ENCODE measurements around the gene MPPE1. TPM values are rescaled to one million over a fixed set of nuclear protein-coding genes. Genes with fewer than 3 reads are reported as not detected.
"Not testable (repeated sequence)": the region's sequence is repeated elsewhere in the genome, so short reads cannot be mapped to it uniquely, and the experiment has no call there.

The MPPE1 gene
- total and polyA plus RNA-seq, 2 of the 4 experiments (the other 2 are of a cell fraction) = 13.8 to 19.9 TPM

DNA sequence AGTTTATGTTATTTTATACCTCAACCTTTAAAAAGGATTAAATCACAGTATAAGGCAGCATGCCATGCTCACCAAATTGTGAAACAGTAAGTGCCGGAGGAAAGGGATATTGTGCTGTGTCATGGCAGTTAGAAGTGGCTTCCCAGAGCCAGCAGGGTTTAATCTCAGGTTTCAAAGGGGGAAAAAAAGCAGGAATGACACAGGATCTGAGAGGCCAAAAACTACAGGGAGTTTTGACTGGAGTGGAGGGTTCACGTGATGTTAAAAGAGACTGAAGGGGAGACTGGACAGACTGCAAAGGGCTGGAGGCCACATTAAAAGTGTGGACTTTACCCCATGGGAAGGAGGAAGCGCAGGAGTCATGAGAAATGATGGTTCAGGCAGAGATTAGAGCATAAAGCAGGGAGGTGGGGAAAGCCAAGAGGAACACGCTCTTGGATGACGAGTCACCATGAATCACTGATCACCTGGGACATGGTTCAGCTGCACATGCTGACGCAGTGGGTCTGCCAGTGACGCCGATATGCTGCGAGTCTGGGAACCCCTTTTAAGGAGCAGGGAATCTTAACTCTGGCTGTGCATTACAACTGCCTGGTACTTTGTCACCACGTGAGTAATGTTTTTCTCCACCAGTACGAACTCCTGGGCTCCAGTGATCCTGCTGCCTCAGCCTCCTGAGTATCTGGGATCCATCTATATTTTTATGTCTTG lies 50.8 kb downstream of the MPPE1 start (continued):
- TF ChIP-seq NFE2L2 (IDR thresholded peaks at IDR 0.05; ENCODE audit: low read depth, low read length) = peak; percentile 98

DNA sequence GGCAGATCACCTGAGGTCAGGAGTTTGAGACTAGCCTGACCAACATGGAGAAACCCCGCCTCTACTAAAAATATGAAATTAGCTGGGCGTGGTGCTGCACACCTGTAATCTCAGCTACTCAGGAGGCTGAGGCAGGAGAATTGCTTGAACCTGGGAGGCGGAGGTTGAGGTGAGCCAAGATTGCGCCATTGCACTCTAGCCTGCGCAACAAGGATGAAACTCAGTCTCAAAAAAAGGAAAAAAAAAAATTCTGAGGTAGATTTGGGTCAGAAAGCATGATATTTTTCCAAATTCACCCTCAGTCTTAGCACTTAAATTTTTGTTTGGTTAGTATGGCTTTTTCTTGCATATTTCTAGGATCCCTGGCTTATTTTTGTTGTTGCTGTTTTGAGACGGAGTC lies 53.6 kb downstream of the MPPE1 start:
- DNase-seq = peak; percentile 20
- in situ Hi-C loops (cut with MboI; ENCODE audit: low sequenced_read_pairs) (loop anchor here (10.0 kb wide), 1 partner anchor 430 kb away; no protein-coding TSS in a partner anchor), intact Hi-C loops (cut with micrococcal nuclease) (loop anchor here (10.0 kb wide), 1 partner anchor 90 kb away; no protein-coding TSS in a partner anchor)
- H2AFZ ChIP-seq (replicated peaks; ENCODE audit: low read length, poor library complexity); H2BK15ac ChIP-seq (ENCODE audit: low read depth, low read length); H3K27ac ChIP-seq (ENCODE audit: insufficient read depth, low read length); H3K56ac ChIP-seq (ENCODE audit: extremely low read depth, insufficient read depth, low read length); H3K14ac ChIP-seq (replicated peaks; ENCODE audit: low read depth, low read length); POLR2A ChIA-PET (ENCODE audit: unreplicated experiment); H4K5ac ChIP-seq (ENCODE audit: low read depth, low read length); H3K36me3 ChIP-seq (ENCODE audit: control insufficient read depth, insufficient read depth, low read length); H4K20me1 ChIP-seq (ENCODE audit: insufficient read depth, low read length); H2BK120ac ChIP-seq (ENCODE audit: low read depth, low read length); H2BK20ac ChIP-seq (ENCODE audit: low read depth, low read length); H4K8ac ChIP-seq (ENCODE audit: low read depth in 2 of 2, low read length in 2 of 2); dilution Hi-C loops (cut with HindIII; ENCODE audit: low sequenced_read_pairs, unreplicated experiment); H4K91ac ChIP-seq (ENCODE audit: insufficient read depth, low read depth, low read length); BruUV-seq (replicated peaks); H2AK9ac ChIP-seq (replicated peaks; ENCODE audit: low read depth, low read length, poor library complexity); H3K27me3 ChIP-seq (ENCODE audit: control insufficient read depth, insufficient read depth, low read length); H3K9me1 ChIP-seq (ENCODE audit: insufficient read depth, low read length); H2AK5ac ChIP-seq (ENCODE audit: low read depth, low read length); H3K4ac ChIP-seq (ENCODE audit: low read depth, low read length); H3K4me3 ChIP-seq (ENCODE audit: insufficient read depth, low read depth, low read length); H3K23ac ChIP-seq (ENCODE audit: low read depth, low read length); CTCF ChIA-PET; H3K4me2 ChIP-seq (ENCODE audit: low read depth, low read length); H3K9ac ChIP-seq (ENCODE audit: low read depth, low read length); H3K9me3 ChIP-seq (ENCODE audit: control insufficient read depth, insufficient read depth, low read length); ATAC-seq (ENCODE audit: low read depth); H3K18ac ChIP-seq (ENCODE audit: low read depth, low read length): not testable (repeated sequence)
- H2BK5ac ChIP-seq (ENCODE audit: low read depth, low read length, poor library complexity, severe bottlenecking) = peak overlapping the region; percentile 8
- WGBS, 2 experiments (ENCODE audit: extremely low coverage in 2 of 2, insufficient read length in 1 of 2) = no CpG with 5 or more reads among the region's 6 CpGs
- TF ChIP-seq POLR2A (IDR thresholded peaks at IDR 0.05; ENCODE audit: low read depth, low read length) (peak; percentile 81), CEBPB (IDR thresholded peaks at IDR 0.05; ENCODE audit: low read depth, low read length) (0 out of 2 replicates have a peak, but pooled peaks have one; percentile 63)
- peaks cover 16% of the 10 kb centered on the region for H3K4me1 ChIP-seq (ENCODE audit: control insufficient read depth, insufficient read depth, low read length)
- peaks cover 10 to 34% of the 10 kb centered on the region in 2 experiments; a peak in 3 of 4 replicates for H3K79me1 ChIP-seq (ENCODE audit: low read depth in 1 of 2, low read length in 2 of 2)

Measured in IMR-90 (cell line).